Nephron (organoid): ENCODE data around the gene MN1.
A peak's percentile ranks its signal among the peaks of the same experiment; 100 is the strongest.

Source experiments
- H3K27ac Mint-ChIP-seq, 3 experiments: 2 replicates each; pipeline ENCODE4 v1.8.0; 2020; ENCODE audit warnings: mixed read lengths in 3 of 3, mild to moderate bottlenecking in 2 of 3, moderate library complexity in 1 of 3
- H3K27me3 Mint-ChIP-seq: 2 replicates; pipeline ENCODE4 v1.8.0; 2021; ENCODE audit warnings: low read depth, mild to moderate bottlenecking, moderate library complexity, mixed read lengths
- H3K36me3 Mint-ChIP-seq: 2 replicates; pipeline ENCODE4 v1.8.0; 2020; ENCODE audit warnings: low read depth, mixed read lengths
- H3K4me1 Mint-ChIP-seq: 2 replicates; pipeline ENCODE4 v1.8.0; 2020; ENCODE audit warnings: mixed read lengths
- H3K4me3 Mint-ChIP-seq, 3 experiments: 2 replicates each; pipeline ENCODE4 v1.8.0; 2020; ENCODE audit warnings: mild to moderate bottlenecking in 3 of 3, mixed read lengths in 3 of 3, moderate library complexity in 2 of 3
- H3K9me3 Mint-ChIP-seq: 2 replicates; pipeline ENCODE4 v1.8.0; 2020; ENCODE audit warnings: mixed read lengths
- TF ChIP-seq, protein P1 (sequence below), 3 experiments: fragments of 200-600 bp; sonication (generic); IDR thresholded peaks; one replicate each; pipeline ENCODE4 v1.5.0; 2021; ENCODE audit warnings: antibody characterized with exemption in 3 of 3; ENCODE audit not compliant: unreplicated experiment in 3 of 3

The MN1 gene

DNA sequence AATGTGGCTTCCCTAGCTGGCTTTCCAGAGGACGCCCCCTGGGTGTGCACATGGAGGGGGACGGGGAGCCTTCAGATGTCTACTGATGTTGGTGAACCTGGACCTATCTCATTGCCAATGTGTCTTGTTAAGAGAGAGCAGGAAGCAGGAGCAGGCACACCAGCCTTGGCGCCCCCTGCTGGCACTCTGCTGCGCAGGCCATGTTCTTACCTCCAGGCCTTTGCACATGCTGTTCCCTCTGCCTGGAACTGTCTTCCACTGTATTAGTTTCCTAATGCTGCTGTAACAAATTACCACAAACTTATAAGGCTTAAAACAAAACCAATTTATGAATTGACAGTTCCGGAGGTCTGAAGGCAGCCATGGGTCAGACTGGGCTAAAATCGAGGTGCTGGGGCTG lies 23.6 kb upstream of the MN1 start:
- Mint-ChIP-seq H3K27ac (no peak overlapping the region), H3K36me3 (no peaks in the 10 kb centered on the region), H3K4me1 (peaks cover 8% of the 10 kb centered on the region), H3K27me3 (peaks cover 17% of the 10 kb centered on the region), H3K9me3 (peaks cover 7% of the 10 kb centered on the region), H3K4me3 (no peak overlapping the region)
- TF ChIP-seq, protein P1, sequence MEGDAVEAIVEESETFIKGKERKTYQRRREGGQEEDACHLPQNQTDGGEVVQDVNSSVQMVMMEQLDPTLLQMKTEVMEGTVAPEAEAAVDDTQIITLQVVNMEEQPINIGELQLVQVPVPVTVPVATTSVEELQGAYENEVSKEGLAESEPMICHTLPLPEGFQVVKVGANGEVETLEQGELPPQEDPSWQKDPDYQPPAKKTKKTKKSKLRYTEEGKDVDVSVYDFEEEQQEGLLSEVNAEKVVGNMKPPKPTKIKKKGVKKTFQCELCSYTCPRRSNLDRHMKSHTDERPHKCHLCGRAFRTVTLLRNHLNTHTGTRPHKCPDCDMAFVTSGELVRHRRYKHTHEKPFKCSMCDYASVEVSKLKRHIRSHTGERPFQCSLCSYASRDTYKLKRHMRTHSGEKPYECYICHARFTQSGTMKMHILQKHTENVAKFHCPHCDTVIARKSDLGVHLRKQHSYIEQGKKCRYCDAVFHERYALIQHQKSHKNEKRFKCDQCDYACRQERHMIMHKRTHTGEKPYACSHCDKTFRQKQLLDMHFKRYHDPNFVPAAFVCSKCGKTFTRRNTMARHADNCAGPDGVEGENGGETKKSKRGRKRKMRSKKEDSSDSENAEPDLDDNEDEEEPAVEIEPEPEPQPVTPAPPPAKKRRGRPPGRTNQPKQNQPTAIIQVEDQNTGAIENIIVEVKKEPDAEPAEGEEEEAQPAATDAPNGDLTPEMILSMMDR (IDR thresholded peaks at IDR 0.05; ENCODE audit: unreplicated experiment in 3 of 3): peak in 1 of 3 experiments; percentile 13

DNA sequence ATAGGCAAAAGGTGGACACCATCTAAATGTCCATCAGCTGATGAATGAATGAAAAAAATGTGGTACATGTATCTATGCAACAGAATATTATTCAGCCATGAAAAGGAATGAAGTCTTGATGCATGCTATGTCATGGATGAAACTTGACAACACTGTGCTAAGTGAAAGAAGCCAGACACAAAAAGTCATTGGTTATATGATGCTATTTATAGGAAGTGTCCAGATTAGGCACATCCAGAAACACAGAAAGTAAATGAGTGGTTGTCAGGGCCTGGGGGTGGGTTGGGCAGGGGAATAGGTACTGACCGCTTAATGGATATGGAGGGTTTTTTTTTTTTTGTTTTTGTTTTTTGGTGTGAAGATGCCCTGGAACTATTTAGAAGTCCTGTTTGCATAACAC lies 21.7 kb upstream of the MN1 start:
- Mint-ChIP-seq H3K4me1 (peaks cover 8% of the 10 kb centered on the region), H3K36me3 (no peaks in the 10 kb centered on the region), H3K27ac (no peak overlapping the region), H3K4me3 (no peak overlapping the region), H3K9me3 (peaks cover 7% of the 10 kb centered on the region), H3K27me3 (peaks cover 8% of the 10 kb centered on the region)
- TF ChIP-seq, protein P1 (IDR thresholded peaks at IDR 0.05; ENCODE audit: unreplicated experiment in 3 of 3): no peak

DNA sequence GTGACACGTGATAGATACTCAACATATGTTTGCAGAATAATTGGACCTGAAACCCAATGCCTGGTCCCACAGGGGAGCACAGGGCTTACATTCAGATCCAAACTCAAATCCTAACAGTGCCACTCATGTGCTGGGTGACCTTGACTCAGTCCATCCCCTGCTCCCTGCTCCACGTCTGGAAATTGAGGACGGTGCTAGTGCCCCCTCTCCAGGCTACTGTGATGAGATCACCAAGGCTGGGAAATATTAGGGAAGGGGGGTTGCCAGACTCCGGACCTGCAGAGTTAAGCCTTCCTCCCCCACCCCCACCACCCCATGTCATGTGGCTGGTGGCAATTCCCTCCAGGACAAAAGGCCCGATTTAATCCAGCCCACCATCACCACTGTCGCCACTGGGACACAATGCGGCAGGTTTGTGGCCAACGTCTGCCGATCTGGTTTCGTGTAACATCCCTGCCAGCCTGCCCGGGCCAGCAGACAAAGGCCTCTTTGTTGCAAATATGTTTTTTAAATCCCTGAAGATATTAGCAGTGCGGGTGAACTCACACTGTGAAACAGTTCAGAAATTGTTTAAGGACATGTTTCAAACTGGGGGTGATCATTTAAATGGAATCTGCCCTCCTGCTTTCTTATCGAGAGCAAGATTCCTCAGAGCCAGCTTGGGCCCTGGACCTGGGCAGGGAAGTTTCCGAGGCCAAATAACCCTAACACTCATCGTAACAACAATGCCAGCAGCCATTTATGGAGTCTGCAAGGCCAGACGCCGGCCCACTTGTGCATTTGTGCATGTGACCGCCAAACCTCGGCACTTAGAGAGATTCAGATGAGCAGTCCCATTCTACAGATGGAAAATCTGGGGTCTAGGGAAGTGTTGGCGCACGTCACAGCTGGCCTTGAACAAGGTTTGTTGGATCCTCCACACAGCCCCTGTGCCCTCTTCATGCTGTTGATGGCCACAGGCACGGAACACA lies 19.6 kb upstream of the MN1 start:
- H3K27me3 Mint-ChIP-seq: peaks cover 8% of the 10 kb centered on the region
- no peaks in the 10 kb centered on the region for H3K36me3 Mint-ChIP-seq
- peak overlapping the region; percentile 59 to 81 (median 63) for H3K27ac Mint-ChIP-seq
- TF ChIP-seq, protein P1 (IDR thresholded peaks at IDR 0.05; ENCODE audit: unreplicated experiment in 3 of 3): no peak
- H3K4me3 Mint-ChIP-seq: no peak overlapping the region
- H3K4me1 Mint-ChIP-seq: no peaks in the 10 kb centered on the region
- peaks cover 7% of the 10 kb centered on the region for H3K9me3 Mint-ChIP-seq

DNA sequence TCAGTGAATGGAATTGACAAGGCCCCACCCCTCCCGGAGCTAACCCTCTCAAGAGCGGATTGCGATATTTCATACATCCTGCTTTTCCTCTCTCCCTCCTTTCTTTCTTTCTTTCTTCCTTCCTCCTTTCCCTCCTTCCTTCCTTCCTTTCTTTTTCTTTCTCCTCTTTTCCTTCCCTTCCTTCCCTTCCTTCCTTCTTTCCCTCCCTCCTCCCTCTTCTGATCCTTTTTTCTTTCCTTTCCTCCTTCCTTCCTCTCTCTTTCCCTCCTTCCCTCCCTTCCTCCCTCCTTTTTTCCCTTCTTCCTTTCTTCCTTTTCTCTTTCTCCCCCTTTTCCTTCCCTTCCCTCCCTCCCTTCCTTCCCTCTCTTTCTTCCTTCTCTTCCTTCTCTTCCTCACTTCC lies 15.0 kb upstream of the MN1 start:
- Mint-ChIP-seq H3K36me3 (no peaks in the 10 kb centered on the region), H3K4me1 (peaks cover 2% of the 10 kb centered on the region), H3K9me3 (peaks cover 2% of the 10 kb centered on the region), H3K27ac (no peak overlapping the region), H3K27me3 (peaks cover 16% of the 10 kb centered on the region), H3K4me3 (no peak overlapping the region)
- TF ChIP-seq, protein P1 (IDR thresholded peaks at IDR 0.05; ENCODE audit: unreplicated experiment in 3 of 3): no peak

DNA sequence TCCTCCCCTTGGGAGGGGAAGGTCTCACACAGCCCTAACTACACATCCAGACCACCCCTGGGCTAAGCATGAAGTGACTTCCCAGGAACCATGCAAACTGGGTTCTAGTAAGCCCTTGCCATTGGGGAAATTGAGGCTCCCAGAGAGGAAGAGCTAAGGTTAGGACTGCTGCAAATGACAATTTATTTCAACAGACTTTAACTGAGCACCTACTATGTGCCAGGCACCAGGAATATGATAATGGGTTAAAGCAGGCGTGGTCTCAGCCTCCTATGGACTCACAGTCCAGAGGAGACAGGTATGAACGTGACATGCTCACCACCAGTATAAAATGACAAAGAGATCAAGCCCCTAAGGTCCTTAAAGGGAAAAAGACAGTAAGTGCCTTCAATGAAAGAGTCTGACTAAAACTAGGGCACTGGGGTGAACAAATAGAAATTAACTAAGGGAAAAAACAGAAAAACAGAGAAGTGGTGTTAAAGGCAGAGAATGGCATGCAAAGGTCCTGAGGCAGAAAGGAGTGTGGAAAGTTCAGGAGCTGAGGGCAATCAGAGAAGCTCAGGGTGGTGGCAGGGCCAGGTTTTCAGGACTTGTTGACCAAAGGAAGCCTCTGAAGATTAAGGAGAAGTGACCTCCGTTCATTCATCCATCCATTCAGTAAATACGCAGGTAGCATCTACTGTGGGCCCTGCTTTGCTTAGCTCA lies 14.4 kb upstream of the MN1 start:
- Mint-ChIP-seq H3K27me3 (peaks cover 16% of the 10 kb centered on the region), H3K36me3 (no peaks in the 10 kb centered on the region), H3K27ac (no peak overlapping the region), H3K9me3 (no peaks in the 10 kb centered on the region), H3K4me1 (peaks cover 8% of the 10 kb centered on the region), H3K4me3 (no peak overlapping the region)
- TF ChIP-seq, protein P1 (IDR thresholded peaks at IDR 0.05; ENCODE audit: unreplicated experiment in 3 of 3): no peak
